GM18868 (cell line): Measurements from ENCODE around the gene DNAAF1.
"Not testable (repeated sequence)": the region's sequence is repeated elsewhere in the genome, so short reads cannot be mapped to it uniquely, and the experiment has no call there.

Experiments
- ATAC-seq: cut with Tn5 transposase; IDR thresholded peaks from one replicate; pipeline ENCODE4 v1.9.1; 2021; ENCODE audit warnings: mild to moderate bottlenecking, moderate library complexity; ENCODE audit not compliant: unreplicated experiment

Gene DNAAF1

GRCh38 chr16:84205123-84205522 lies 60.0 kb downstream of the DNAAF1 start:
- not testable (repeated sequence) for ATAC-seq

GRCh38 chr16:84205976-84206691 lies 61.0 kb downstream of the DNAAF1 start:
- no peak for ATAC-seq

- no peak for ATAC-seq
Measured at GRCh38 chr16:84207251-84207650, 62.1 kb downstream of the DNAAF1 start.

GRCh38 chr16:84207879-84208278 lies 62.8 kb downstream of the DNAAF1 start:
- no peak for ATAC-seq

- ATAC-seq, result no peak
Measured at GRCh38 chr16:84209989-84210388, 64.9 kb downstream of the DNAAF1 start.

- no peak for ATAC-seq
Measured at GRCh38 chr16:84212154-84212553, 67.0 kb downstream of the DNAAF1 start.

GRCh38 chr16:84212631-84213030 lies 67.5 kb downstream of the DNAAF1 start:
- no peak for ATAC-seq

GRCh38 chr16:84214451-84215066 lies 69.5 kb downstream of the DNAAF1 start:
- ATAC-seq, result no peak

- no peak for ATAC-seq
Measured at GRCh38 chr16:84215531-84215930, 70.4 kb downstream of the DNAAF1 start.

- not testable (repeated sequence) for ATAC-seq
Measured at GRCh38 chr16:84216144-84216543, 71.0 kb downstream of the DNAAF1 start.

GRCh38 chr16:84218176-84218823 lies 73.2 kb downstream of the DNAAF1 start:
- ATAC-seq, result no peak

- no peak for ATAC-seq
Measured at GRCh38 chr16:84218956-84219355, 73.8 kb downstream of the DNAAF1 start.

GRCh38 chr16:84220851-84221250 lies 75.7 kb downstream of the DNAAF1 start:
- ATAC-seq, result no peak

- ATAC-seq, result no peak
Measured at GRCh38 chr16:84223456-84223855, 78.3 kb downstream of the DNAAF1 start.

- no peak for ATAC-seq
Measured at GRCh38 chr16:84224554-84224953, 79.4 kb downstream of the DNAAF1 start.

GRCh38 chr16:84225126-84225525 lies 80.0 kb downstream of the DNAAF1 start:
- no peak for ATAC-seq

GRCh38 chr16:84225571-84225970 lies 80.5 kb downstream of the DNAAF1 start:
- ATAC-seq, result no peak

GRCh38 chr16:84226026-84226425 lies 80.9 kb downstream of the DNAAF1 start:
- no peak for ATAC-seq
